SW 1271 (cell line): Measurements from ENCODE around the gene CROCC.
"Not testable (repeated sequence)": the region's sequence is repeated elsewhere in the genome, so short reads cannot be mapped to it uniquely, and the experiment has no call there.

ENCODE experiments used
- DNase-seq, 2 experiments: peaks; one replicate each; lab custom pipeline; 2025; lab: John Stamatoyannopoulos, UW

Gene CROCC

GRCh38 chr1:16897653-16898052, 24.1 kb upstream of the CROCC start:
- DNase-seq = peak in 1 of 2 experiments; percentile 9

GRCh38 chr1:16898298-16898697, 23.4 kb upstream of the CROCC start:
- not testable (repeated sequence) for DNase-seq

- not testable (repeated sequence) for DNase-seq
Observed at GRCh38 chr1:16899020-16899419, 22.7 kb upstream of the CROCC start.

GRCh38 chr1:16900751-16901150, 21.0 kb upstream of the CROCC start:
- DNase-seq = no peak

GRCh38 chr1:16901371-16901770, 20.4 kb upstream of the CROCC start:
- not testable (repeated sequence) for DNase-seq

- no peak for DNase-seq
Observed at GRCh38 chr1:16903054-16903453, 18.7 kb upstream of the CROCC start.

GRCh38 chr1:16903458-16903796, 18.3 kb upstream of the CROCC start:
- DNase-seq = no peak

GRCh38 chr1:16904560-16905109, 17.1 kb upstream of the CROCC start:
- DNase-seq = peak; percentile 86 to 93

GRCh38 chr1:16905110-16905867, 16.4 kb upstream of the CROCC start:
- DNase-seq = peak; percentile 50 to 93

- DNase-seq = no peak
Observed at GRCh38 chr1:16905868-16906702, 15.6 kb upstream of the CROCC start.

- DNase-seq = no peak
Observed at GRCh38 chr1:16906873-16907272, 14.9 kb upstream of the CROCC start.

- DNase-seq = no peak
Observed at GRCh38 chr1:16907870-16908758, 13.6 kb upstream of the CROCC start.

- not testable (repeated sequence) for DNase-seq
Observed at GRCh38 chr1:16911851-16912721, 9.6 kb upstream of the CROCC start.

GRCh38 chr1:16912742-16913141, 9.0 kb upstream of the CROCC start:
- DNase-seq = not testable (repeated sequence)

- DNase-seq = no peak
Observed at GRCh38 chr1:16913181-16913832, 8.4 kb upstream of the CROCC start.

GRCh38 chr1:16913833-16914662, 7.7 kb upstream of the CROCC start:
- DNase-seq = peak; percentile 75 to 93

- not testable (repeated sequence) for DNase-seq
Observed at GRCh38 chr1:16914928-16915626, 6.7 kb upstream of the CROCC start.

GRCh38 chr1:16915627-16915973, 6.1 kb upstream of the CROCC start:
- DNase-seq = peak in 1 of 2 experiments; percentile 10
